Pons (tissue), 1 donor: ENCODE data around the gene FAM3A.

Experiments used
- DNase-seq: peaks from one replicate; pipeline ENCODE4 v3.0.0-alpha.2; 2016; ENCODE audit warnings: low spot score

FAM3A gene

GRCh38 chrX:154458954-154459778 lies 56.9 kb downstream of the FAM3A start:
- DNase-seq = no peak

GRCh38 chrX:154458116-154458953 lies 57.7 kb downstream of the FAM3A start, which contains the start of gene PLXNA3:
Gene PLXNA3 (plus strand): TSS chrX:154458281. CDS start chrX:154460184, 1,903 bp downstream.
- DNase-seq = no peak

GRCh38 chrX:154457491-154458115 lies 58.4 kb downstream of the FAM3A start:
- no peak for DNase-seq
